Testis (tissue), 2 donors: Measurements from ENCODE around the gene LMCD1.

Experiments
- CTCF ChIP-seq, 3 experiments: fragments of 450-650 bp in 2 of 3; fragments of 200-600 bp in 1 of 3; sonication (generic) in 1 of 3; IDR thresholded peaks; one replicate each; pipeline ENCODE4 v1.5.1; 2016 to 2019; ENCODE audit warnings: antibody characterized with exemption in 3 of 3, mild to moderate bottlenecking in 2 of 3, moderate library complexity in 1 of 3
- POLR2A ChIP-seq: fragments of 450-650 bp; IDR thresholded peaks from one replicate; pipeline ENCODE4 v1.6.1; 2017; ENCODE audit warnings: antibody characterized with exemption, mild to moderate bottlenecking, moderate library complexity

GRCh38 chr3:8518138-8518537 is 16.5 kb downstream of the LMCD1 start:
- TF ChIP-seq CTCF (IDR thresholded peaks at IDR 0.05) (no peak), POLR2A (no peak)
